GM19193 (cell line): ENCODE data around the gene PPP3CA.

Source experiments
- POLR2A ChIP-seq: IDR thresholded peaks from 4 replicates; pipeline ENCODE4 v1.6.1; 2011; ENCODE audit not compliant: insufficient read depth, insufficient read length; ENCODE audit errors: extremely low read depth

PPP3CA gene

GRCh38 chr4:101123231-101123630 is 224.1 kb downstream of the PPP3CA start:
- no peak for TF ChIP-seq POLR2A

GRCh38 chr4:101122019-101122418 is 225.3 kb downstream of the PPP3CA start:
- TF ChIP-seq POLR2A = no peak

- TF ChIP-seq POLR2A = no peak
Measured at GRCh38 chr4:101119141-101119540, 228.2 kb downstream of the PPP3CA start.

GRCh38 chr4:101118617-101119016 is 228.7 kb downstream of the PPP3CA start:
- no peak for TF ChIP-seq POLR2A

- no peak for TF ChIP-seq POLR2A
Measured at GRCh38 chr4:101115887-101116286, 231.4 kb downstream of the PPP3CA start.

- TF ChIP-seq POLR2A = no peak
Measured at GRCh38 chr4:101114936-101115372, 232.4 kb downstream of the PPP3CA start.

GRCh38 chr4:101104312-101105052 is 242.8 kb downstream of the PPP3CA start:
- no peak for TF ChIP-seq POLR2A

GRCh38 chr4:101103381-101104142 is 243.8 kb downstream of the PPP3CA start:
- no peak for TF ChIP-seq POLR2A

- TF ChIP-seq POLR2A = no peak
Measured at GRCh38 chr4:101102114-101102742, 245.1 kb downstream of the PPP3CA start.

GRCh38 chr4:101101072-101101471 is 246.3 kb downstream of the PPP3CA start:
- no peak for TF ChIP-seq POLR2A

- no peak for TF ChIP-seq POLR2A
Measured at GRCh38 chr4:101098666-101099400, 248.5 kb downstream of the PPP3CA start.

GRCh38 chr4:101089168-101089567 is 258.2 kb downstream of the PPP3CA start:
- no peak for TF ChIP-seq POLR2A

- TF ChIP-seq POLR2A = no peak
Measured at GRCh38 chr4:101086801-101087586, 260.3 kb downstream of the PPP3CA start.

- no peak for TF ChIP-seq POLR2A
Measured at GRCh38 chr4:101083131-101083530, 264.2 kb downstream of the PPP3CA start.
